ENCODE measurements around the gene CRELD2.

The CRELD2 gene

DNA sequence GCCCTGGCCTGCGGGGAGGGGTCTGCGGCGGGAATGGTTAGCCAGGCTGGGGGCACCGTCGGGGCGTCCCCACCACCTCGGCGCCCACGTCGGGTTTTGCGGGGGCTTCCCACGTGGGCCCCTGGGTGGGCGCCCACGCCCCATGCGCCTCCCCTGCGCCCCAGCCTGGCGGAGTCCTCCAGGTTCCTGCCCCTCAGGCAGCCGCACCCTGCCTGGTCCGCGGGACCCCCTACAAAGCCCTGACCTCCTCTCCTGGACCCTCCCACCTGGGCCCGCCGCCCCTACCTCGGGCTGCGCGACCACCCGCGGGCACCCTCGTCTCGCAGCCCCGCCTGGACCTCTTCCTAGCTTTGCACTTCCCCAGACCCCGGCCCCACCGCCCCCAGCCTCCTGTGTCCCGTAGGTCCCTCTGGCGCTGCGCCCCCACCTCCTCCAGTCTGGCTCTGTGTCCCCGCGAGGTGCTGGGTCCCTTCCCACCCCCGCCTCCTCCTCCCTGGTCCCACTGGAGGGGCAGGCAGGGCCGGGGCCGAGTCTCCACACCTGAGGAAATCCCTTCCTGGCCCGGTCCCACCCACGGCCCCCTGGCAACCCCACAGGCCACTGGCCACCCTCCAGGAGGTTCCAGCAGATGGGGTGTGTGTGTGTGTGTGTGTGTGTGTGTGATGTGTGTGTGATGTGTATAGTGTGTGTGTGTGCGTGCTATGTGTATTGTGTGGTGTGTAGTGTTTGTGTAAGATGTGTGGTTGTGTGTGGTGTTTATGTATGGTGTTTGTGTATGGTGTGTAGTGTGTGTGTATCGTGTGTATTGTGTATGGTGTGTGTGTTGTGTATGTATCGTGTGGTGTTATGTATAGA, 54.0 kb downstream of the CRELD2 start:
- no peaks in the 10 kb centered on the region for H3K36me3 ChIP-seq (ENCODE audit: insufficient read depth, low read length)
- no peaks in the 10 kb centered on the region for H3K27me3 ChIP-seq (ENCODE audit: insufficient read depth, low read length)
- H3K4me1 ChIP-seq (ENCODE audit: control insufficient read depth, insufficient read depth, low read length, unreplicated experiment) = peaks cover 12% of the 10 kb centered on the region
- H2AFZ ChIP-seq (ENCODE audit: low read length, unreplicated experiment) = no peak overlapping the region
- H3K27ac ChIP-seq (ENCODE audit: low read depth, low read length) = no peak overlapping the region
- 0 out of 2 replicates have a peak overlapping the region, but pooled peaks have one; percentile 16 for H3K4me3 ChIP-seq (ENCODE audit: low read depth, low read length)
- no peaks in the 10 kb centered on the region for H3K79me2 ChIP-seq (ENCODE audit: control insufficient read depth, insufficient read depth, low read length, unreplicated experiment)

DNA sequence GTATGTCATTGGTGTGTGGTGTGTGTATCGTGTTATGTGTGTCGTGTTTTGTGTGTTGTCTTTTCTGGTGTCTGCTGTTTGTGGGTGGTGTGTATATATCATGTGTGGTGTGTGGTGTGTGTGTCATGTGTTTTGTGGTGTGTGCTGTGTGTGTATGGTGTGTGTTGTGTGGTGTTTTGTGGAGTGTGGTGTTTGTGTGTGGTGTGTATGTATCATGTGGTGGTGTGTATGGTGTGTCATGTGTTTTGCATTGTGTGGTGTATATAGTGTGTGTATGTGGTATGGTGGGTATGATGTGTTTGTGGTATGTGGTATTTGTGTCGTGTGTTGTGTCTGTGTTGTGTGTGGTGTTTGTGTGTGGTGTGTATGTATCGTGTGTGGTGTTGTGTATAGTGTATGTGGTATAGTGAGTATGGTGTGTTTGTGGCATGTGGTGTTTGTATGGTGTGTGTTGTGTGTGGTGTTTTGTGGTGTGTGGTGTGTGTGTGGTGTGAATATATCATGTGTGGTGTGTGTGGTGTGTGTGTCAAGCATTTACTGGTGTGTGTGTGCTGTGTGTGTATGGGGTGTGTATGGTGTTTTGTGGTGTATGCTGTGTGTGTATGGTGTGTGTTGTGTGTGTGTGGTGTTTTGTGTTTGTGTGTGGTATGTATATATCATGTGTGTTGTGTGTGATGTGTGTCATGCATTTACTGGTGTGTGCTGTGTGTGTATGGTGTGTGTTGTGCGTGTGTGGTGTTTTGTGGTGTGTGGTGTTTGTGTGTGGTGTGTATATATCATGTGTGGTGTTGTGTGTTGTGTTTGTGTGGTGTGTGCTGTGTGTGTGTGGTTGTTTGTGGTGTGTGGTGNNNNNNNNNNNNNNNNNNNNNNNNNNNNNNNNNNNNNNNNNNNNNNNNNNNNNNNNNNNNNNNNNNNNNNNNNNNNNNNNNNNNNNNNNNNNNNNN, 54.9 kb downstream of the CRELD2 start:
- Histone ChIP-seq H3K27me3 (ENCODE audit: insufficient read depth, low read length) (no peaks in the 10 kb centered on the region), H3K36me3 (ENCODE audit: insufficient read depth, low read length) (no peaks in the 10 kb centered on the region), H2AFZ (ENCODE audit: low read length, unreplicated experiment) (no peak overlapping the region), H3K79me2 (ENCODE audit: control insufficient read depth, insufficient read depth, low read length, unreplicated experiment) (no peaks in the 10 kb centered on the region), H3K4me1 (ENCODE audit: control insufficient read depth, insufficient read depth, low read length, unreplicated experiment) (peaks cover 7% of the 10 kb centered on the region), H3K27ac (ENCODE audit: low read depth, low read length) (no peak overlapping the region), H3K4me3 (ENCODE audit: low read depth, low read length) (no peak overlapping the region)

DNA sequence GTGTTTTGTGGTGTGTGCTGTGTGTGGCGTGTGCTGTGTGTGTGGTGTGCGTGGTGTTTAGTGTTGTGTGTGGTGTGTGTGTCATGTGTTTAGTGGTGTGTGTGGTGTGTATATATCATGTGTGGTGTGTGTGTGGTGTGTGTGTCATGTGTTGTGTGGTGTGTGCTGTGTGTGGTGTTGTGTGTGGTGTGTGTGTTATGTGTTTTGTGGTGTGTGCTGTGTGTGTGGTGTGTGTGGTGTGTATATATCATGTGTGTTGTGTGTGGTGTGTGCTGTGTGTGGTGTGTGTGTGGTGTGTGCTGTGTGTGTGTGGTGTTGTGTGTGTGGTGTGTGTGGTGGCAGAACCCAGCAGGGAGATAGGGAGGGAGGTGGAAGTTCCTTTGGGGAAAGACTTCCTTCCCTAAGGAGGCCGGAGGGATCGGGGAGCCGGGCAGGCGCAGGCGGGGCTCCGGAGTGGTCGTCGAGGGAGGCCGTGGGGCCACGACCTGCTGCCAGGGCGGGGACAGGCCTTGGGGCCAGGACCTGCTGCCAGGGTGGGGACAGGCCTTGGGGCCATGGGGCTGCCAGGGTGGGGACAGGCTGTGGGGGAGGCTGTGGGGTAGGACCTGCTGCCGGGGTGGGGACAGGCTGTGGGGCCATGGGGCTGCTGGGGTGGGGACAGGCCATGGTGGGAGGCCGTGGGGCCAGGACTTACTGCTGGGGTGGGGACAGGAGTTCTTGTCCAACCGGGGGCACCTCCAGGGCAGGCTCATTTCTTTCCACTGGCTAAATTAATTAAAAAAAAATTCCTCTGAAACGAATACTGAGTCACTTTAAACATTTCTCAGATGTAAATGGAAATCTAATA, 57.3 kb downstream of the CRELD2 start:
- Histone ChIP-seq H3K4me1 (ENCODE audit: control insufficient read depth, insufficient read depth, low read length, unreplicated experiment) (no peaks in the 10 kb centered on the region), H3K36me3 (ENCODE audit: insufficient read depth, low read length) (no peaks in the 10 kb centered on the region), H3K79me2 (ENCODE audit: control insufficient read depth, insufficient read depth, low read length, unreplicated experiment) (no peaks in the 10 kb centered on the region), H3K4me3 (ENCODE audit: low read depth, low read length) (no peak overlapping the region), H3K27me3 (ENCODE audit: insufficient read depth, low read length) (no peaks in the 10 kb centered on the region), H3K27ac (ENCODE audit: low read depth, low read length) (no peak overlapping the region), H2AFZ (ENCODE audit: low read length, unreplicated experiment) (no peak overlapping the region)

DNA sequence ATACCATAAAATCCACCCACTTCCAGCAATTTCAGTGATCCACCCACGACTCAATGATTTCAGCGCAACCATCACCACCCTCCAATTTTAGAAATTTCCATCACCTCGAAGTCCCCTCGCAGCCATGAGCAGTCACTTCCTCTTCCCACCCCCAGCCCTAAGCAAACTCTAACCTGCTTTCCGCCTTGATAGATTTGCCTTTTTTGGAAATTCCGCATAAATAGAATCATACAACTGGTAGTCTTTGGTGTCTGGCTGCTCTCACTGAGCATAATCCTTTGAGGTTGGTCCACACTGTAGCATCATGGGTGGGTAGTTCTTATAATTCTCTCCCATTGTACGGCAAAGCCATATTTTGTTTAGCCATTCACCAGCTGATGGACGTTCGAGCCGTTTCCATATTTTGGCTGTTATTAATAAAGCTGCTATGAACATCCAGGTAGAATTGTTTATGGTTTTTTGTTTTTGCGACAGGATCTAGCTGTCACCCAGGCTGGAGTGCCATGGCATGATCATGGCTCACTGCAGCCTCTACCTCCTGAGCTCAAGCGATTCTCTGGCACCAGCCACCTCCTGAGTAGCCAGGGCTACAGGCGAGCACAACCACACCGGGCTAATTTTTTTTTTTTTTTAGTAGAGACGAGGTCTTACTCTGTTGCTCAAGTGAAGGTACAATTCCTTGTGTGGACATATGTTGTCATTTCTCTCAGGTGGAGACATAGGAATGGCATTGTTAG, 58.2 kb downstream of the CRELD2 start:
- H2AFZ ChIP-seq (ENCODE audit: low read length, unreplicated experiment) = no peak overlapping the region
- no peak overlapping the region for H3K4me3 ChIP-seq (ENCODE audit: low read depth, low read length)
- no peak overlapping the region for H3K27ac ChIP-seq (ENCODE audit: low read depth, low read length)
- no peaks in the 10 kb centered on the region for H3K79me2 ChIP-seq (ENCODE audit: control insufficient read depth, insufficient read depth, low read length, unreplicated experiment)
- H3K36me3 ChIP-seq (ENCODE audit: insufficient read depth, low read length) = no peaks in the 10 kb centered on the region
- H3K4me1 ChIP-seq (ENCODE audit: control insufficient read depth, insufficient read depth, low read length, unreplicated experiment) = no peaks in the 10 kb centered on the region
- no peaks in the 10 kb centered on the region for H3K27me3 ChIP-seq (ENCODE audit: insufficient read depth, low read length)
